Osteoblast (primary cell): ENCODE data around the gene OTOG. TPM values are rescaled to one million over a fixed set of nuclear protein-coding genes. Genes with fewer than 3 reads are reported as not detected.

Experiments
- DNase-seq: peaks from one replicate; pipeline ENCODE4 v3.0.0; 2011; ENCODE audit warnings: low spot score, mixed read lengths; ENCODE audit not compliant: insufficient read length; ENCODE audit errors: missing footprints
- H2AFZ ChIP-seq: 2 replicates; pipeline ENCODE4 v1.6.0; 2011; ENCODE audit warnings: mild to moderate bottlenecking, low read length
- H3K27ac ChIP-seq: 2 replicates; pipeline ENCODE4 v1.5.1; 2011; ENCODE audit warnings: mild to moderate bottlenecking, low read depth, low read length, moderate library complexity
- H3K27me3 ChIP-seq: 2 replicates; pipeline ENCODE4 v1.6.0; 2012; ENCODE audit warnings: mild to moderate bottlenecking, control low read depth, inconsistent platforms, low read length, moderate library complexity; ENCODE audit not compliant: insufficient read depth
- H3K36me3 ChIP-seq: 2 replicates; pipeline ENCODE4 v1.5.1; 2011; ENCODE audit warnings: mild to moderate bottlenecking, low read length, control low read depth, moderate library complexity; ENCODE audit not compliant: insufficient read depth
- H3K4me1 ChIP-seq: 2 replicates; pipeline ENCODE4 v1.5.1; 2011; ENCODE audit warnings: mild to moderate bottlenecking, low read length, control low read depth, moderate library complexity; ENCODE audit not compliant: insufficient read depth
- H3K4me2 ChIP-seq: 2 replicates; pipeline ENCODE4 v1.6.0; 2011; ENCODE audit warnings: mild to moderate bottlenecking, low read length; ENCODE audit not compliant: insufficient read depth
- H3K4me3 ChIP-seq: fragments of 200-600 bp; sonication (generic); 3 replicates; pipeline ENCODE4 v1.5.1; 2012; ENCODE audit warnings: mild to moderate bottlenecking, low read length, inconsistent platforms; ENCODE audit not compliant: insufficient read depth
- H3K79me2 ChIP-seq: 2 replicates; pipeline ENCODE4 v1.6.0; 2012; ENCODE audit warnings: mild to moderate bottlenecking, low read length, control low read depth, inconsistent platforms; ENCODE audit not compliant: insufficient read depth
- H3K9me3 ChIP-seq: 2 replicates; pipeline ENCODE4 v1.5.1; 2011; ENCODE audit warnings: low read depth, low read length, control low read depth
- H4K20me1 ChIP-seq: 2 replicates; pipeline ENCODE4 v1.6.0; 2012; ENCODE audit warnings: mild to moderate bottlenecking, low read length, control low read depth; ENCODE audit not compliant: insufficient read depth
- CTCF ChIP-seq: IDR thresholded peaks from 2 replicates; pipeline ENCODE4 v1.5.1; 2011; ENCODE audit warnings: mild to moderate bottlenecking, low read depth, low read length, moderate library complexity; ENCODE audit errors: extremely low read depth
- total RNA-seq: library from RNA; depleted of rRNA; stranded (reverse); fragments of >200 nt; gene quantifications from 2 replicates; pipeline ENCODE4 v1.2.3, GENCODE V29; 2012

OTOG gene
- total RNA-seq, 1 donor, result not detected

DNA sequence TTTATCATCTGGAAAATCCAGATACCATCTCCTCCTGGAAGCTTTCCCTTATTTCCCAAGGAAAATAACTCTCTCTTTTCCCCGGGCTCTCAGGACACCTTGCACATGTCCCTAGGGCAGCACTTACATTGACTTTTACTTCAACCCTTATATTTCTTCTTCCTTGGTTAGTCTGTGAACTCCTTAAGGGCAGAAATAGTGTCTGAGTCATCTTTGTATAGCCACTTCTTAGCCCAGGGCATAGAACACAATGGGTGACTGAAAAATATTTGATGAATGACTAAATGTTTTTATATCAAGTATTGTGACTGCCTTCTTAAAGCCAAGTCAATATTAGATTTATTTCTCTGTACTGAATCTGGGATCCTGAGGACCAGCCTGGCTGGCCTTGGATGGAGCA lies 126.9 kb downstream of the OTOG start:
- Histone ChIP-seq H4K20me1 (no peaks in the 10 kb centered on the region), H3K27ac (no peak overlapping the region), H3K36me3 (no peaks in the 10 kb centered on the region), H3K27me3 (peaks cover 21% of the 10 kb centered on the region), H3K4me1 (peaks cover 10% of the 10 kb centered on the region), H3K9me3 (no peaks in the 10 kb centered on the region), H3K79me2 (no peaks in the 10 kb centered on the region), H3K4me2 (no peak overlapping the region), H3K4me3 (no peak overlapping the region), H2AFZ (no peak overlapping the region)
- TF ChIP-seq CTCF, result no peak
- DNase-seq, result no peak

GRCh38 chr11:17682848-17683247 lies 135.8 kb downstream of the OTOG start:
- Histone ChIP-seq H3K4me1 (peaks cover 7% of the 10 kb centered on the region), H3K4me2 (no peak overlapping the region), H3K27me3 (peaks cover 13% of the 10 kb centered on the region), H3K79me2 (no peaks in the 10 kb centered on the region), H3K4me3 (no peak overlapping the region), H2AFZ (no peak overlapping the region), H4K20me1 (no peaks in the 10 kb centered on the region), H3K36me3 (no peaks in the 10 kb centered on the region), H3K27ac (no peak overlapping the region), H3K9me3 (no peaks in the 10 kb centered on the region)
- no peak for DNase-seq
- TF ChIP-seq CTCF, result no peak

- TF ChIP-seq CTCF, result no peak
- DNase-seq, result no peak
- Histone ChIP-seq H3K36me3 (no peaks in the 10 kb centered on the region), H4K20me1 (no peaks in the 10 kb centered on the region), H3K9me3 (no peaks in the 10 kb centered on the region), H3K4me3 (no peak overlapping the region), H3K27me3 (peaks cover 13% of the 10 kb centered on the region), H3K4me1 (peaks cover 7% of the 10 kb centered on the region), H3K27ac (no peak overlapping the region), H2AFZ (peak overlapping the region; percentile 42), H3K4me2 (no peak overlapping the region), H3K79me2 (no peaks in the 10 kb centered on the region)
These were observed 136.5 kb downstream of the OTOG start for GRCh38 chr11:17683377-17684161.

DNA sequence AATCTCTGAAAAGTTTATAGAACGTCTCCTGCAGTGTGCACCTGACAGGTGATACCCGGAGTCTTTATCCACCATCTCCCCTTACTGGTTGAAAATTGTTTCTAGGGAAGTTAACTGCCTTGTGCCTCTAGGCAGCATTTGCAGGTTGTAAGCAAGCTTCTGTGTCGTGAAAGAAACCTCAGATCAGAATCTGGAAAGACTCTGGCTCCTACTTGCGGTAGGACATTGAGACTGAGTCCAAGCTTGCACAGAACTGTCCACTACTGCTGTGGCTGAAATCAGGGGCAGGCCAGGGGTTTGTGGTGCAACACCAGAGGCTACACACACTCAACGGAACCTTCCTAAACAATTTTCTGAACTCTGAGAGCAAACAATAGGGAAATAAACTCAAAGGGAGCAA lies 137.5 kb downstream of the OTOG start:
- Histone ChIP-seq H3K9me3 (no peaks in the 10 kb centered on the region), H3K4me1 (peaks cover 7% of the 10 kb centered on the region), H3K4me2 (no peak overlapping the region), H4K20me1 (no peaks in the 10 kb centered on the region), H3K27ac (no peak overlapping the region), H3K79me2 (no peaks in the 10 kb centered on the region), H2AFZ (no peak overlapping the region), H3K36me3 (no peaks in the 10 kb centered on the region), H3K27me3 (peaks cover 13% of the 10 kb centered on the region), H3K4me3 (no peak overlapping the region)
- no peak for TF ChIP-seq CTCF
- DNase-seq, result no peak
